T-cell (primary cell): ENCODE measurements around the gene PLEKHM3. TPM values are rescaled to one million over a fixed set of nuclear protein-coding genes. Genes with fewer than 3 reads are reported as not detected.

Source experiments
- ATAC-seq, 4 experiments: fragments of 200-7000 bp in 3 of 4; fragments of 150-1000 bp in 1 of 4; cut with Tn5 transposase; replicated peaks in 1 of 4; 1 replicate in 3 of 4; 2 replicates in 1 of 4; pipeline ENCODE4 v1.10.0; 2021; ENCODE audit warnings: moderate library complexity in 3 of 4, mild to moderate bottlenecking in 2 of 4, moderate number of reproducible peaks in 1 of 4
- CTCF ChIA-PET, 2 donors: fragments of 300-600 bp; sonication (Branson Sonifier 250); formaldehyde crosslinking; loops; one replicate each; lab custom pipeline; 2022; ENCODE audit warnings: antibody characterized with exemption in 2 of 2; lab: Charles Lee
- POLR2A ChIA-PET, 2 donors: fragments of 300-600 bp; sonication (Branson Sonifier 250); formaldehyde crosslinking; loops; one replicate each; lab custom pipeline; 2022; ENCODE audit warnings: antibody characterized with exemption in 2 of 2; lab: Charles Lee
- DNase-seq, 35 experiments: peaks; one replicate each; pipeline versions ENCODE4 v3.0.0 to v3.0.0-alpha.2; 2013 to 2023
- H3K27ac ChIP-seq: one replicate; pipeline ENCODE4 v1.5.1; 2013; ENCODE audit warnings: low read length
- H3K27me3 ChIP-seq, 2 experiments: replicated peaks in 1 of 2; 1 replicate in 1 of 2; 2 replicates in 1 of 2; pipeline versions ENCODE4 v1.6.1 to v1.7.0; 2013; ENCODE audit warnings: low read length in 1 of 2, mixed read lengths in 1 of 2; ENCODE audit not compliant: control insufficient read depth in 2 of 2, insufficient read depth in 2 of 2; ENCODE audit errors: extremely low read depth in 1 of 2
- H3K36me3 ChIP-seq, 2 donors: 1 replicate in 1 of 2; 2 replicates in 1 of 2; pipeline versions ENCODE4 v1.6.1 to v1.7.0; 2013; ENCODE audit warnings: low read length in 1 of 2; ENCODE audit not compliant: control insufficient read depth in 2 of 2, insufficient read depth in 1 of 2; ENCODE audit errors: extremely low read depth in 1 of 2
- H3K4me1 ChIP-seq, 2 experiments: 1 replicate in 1 of 2; 2 replicates in 1 of 2; pipeline versions ENCODE4 v1.6.1 to v1.7.0; 2013; ENCODE audit warnings: low read length in 2 of 2, mixed read lengths in 1 of 2; ENCODE audit not compliant: insufficient read depth in 2 of 2, control insufficient read depth in 1 of 2; ENCODE audit errors: extremely low read depth in 1 of 2
- H3K4me3 ChIP-seq, 2 donors: 1 replicate in 1 of 2; 2 replicates in 1 of 2; pipeline versions ENCODE4 v1.5.1 to v1.7.0; 2013; ENCODE audit warnings: mild to moderate bottlenecking in 2 of 2, low read length in 1 of 2, moderate library complexity in 1 of 2; ENCODE audit not compliant: control insufficient read depth in 1 of 2; ENCODE audit errors: extremely low read depth in 1 of 2
- H3K9me3 ChIP-seq: 2 replicates; pipeline ENCODE4 v1.7.0; 2013
- H3K27ac Mint-ChIP-seq, 2 donors: one replicate each; pipeline ENCODE4 v1.8.0; 2020 to 2021; ENCODE audit warnings: mild to moderate bottlenecking in 2 of 2, mixed read lengths in 2 of 2
- H3K27me3 Mint-ChIP-seq, 2 donors: one replicate each; pipeline ENCODE4 v1.8.0; 2021 to 2022; ENCODE audit warnings: mixed read lengths in 2 of 2
- H3K36me3 Mint-ChIP-seq: one replicate; pipeline ENCODE4 v1.8.0; 2021; ENCODE audit warnings: mixed read lengths
- H3K4me1 Mint-ChIP-seq, 3 donors: one replicate each; pipeline ENCODE4 v1.8.0; 2020 to 2022; ENCODE audit warnings: mixed read lengths in 3 of 3, mild to moderate bottlenecking in 1 of 3
- H3K4me3 Mint-ChIP-seq, 3 donors: one replicate each; pipeline ENCODE4 v1.8.0; 2020 to 2022; ENCODE audit warnings: mild to moderate bottlenecking in 3 of 3, mixed read lengths in 3 of 3, moderate library complexity in 3 of 3
- H3K9me3 Mint-ChIP-seq, 3 donors: one replicate each; pipeline ENCODE4 v1.8.0; 2020 to 2022; ENCODE audit warnings: mixed read lengths in 3 of 3
- WGBS: methylation state at CpG from one replicate; pipeline ENCODE4 v1.1.5; 2013; ENCODE audit warnings: missing lambda C conversion rate; ENCODE audit not compliant: insufficient coverage; 5-methylcytosine and 5-hydroxymethylcytosine counted together
- total RNA-seq, 35 experiments: library from RNA in 6 of 35; stranded (reverse) in 6 of 35; fragments of 120-200 nt in 1 of 35; gene quantifications; one replicate each; pipeline versions ENCODE4 v1.2.1 to v1.2.4 and lab custom pipeline; 2013 to 2026

PLEKHM3 gene
- total RNA-seq (10 to 100 TPM; 12.3 to 18.1 (median 13.9) TPM), total RNA-seq (lab: John Stamatoyannopoulos, UW) (4.1 to 31.0 (median 22.3) reads per million in 29 experiments)
- 18.8 TPM for total RNA-seq (2013)

GRCh38 chr2:208025037-208025813 is at the start of gene PLEKHM3:
Gene PLEKHM3, minus strand, starts transcription at chr2:208025527. Its CDS starts 23,888 bp downstream, at chr2:208001639.
- under 1% methylated on average over 26 of the region's 38 CpGs for WGBS
- H3K36me3 Mint-ChIP-seq, result peaks cover 6% of the 10 kb centered on the region
- peaks cover 28 to 47% (median 31%) of the 10 kb centered on the region in 3 donors for H3K4me1 Mint-ChIP-seq
- ChIA-PET POLR2A (no interaction called here), CTCF (interaction anchor here in 1 of 2 donors (0.6 to 1.8 kb wide), 5 partner anchors 15 to 406 kb away, joined by 3 to 6 read pairs (median 4); partner anchors contain the start of gene METTL21A)
- peak within 1 kb of the TSS; percentile 92 to 93 (median 93) for H3K4me3 Mint-ChIP-seq
- peak; percentile 76 to 89 (median 81) for ATAC-seq
- H3K4me3 ChIP-seq, result peak within 1 kb of the TSS; percentile 70 to 91
- peaks cover 0 to 4% of the 10 kb centered on the region in 2 donors for H3K36me3 ChIP-seq
- H3K4me1 ChIP-seq, result peaks cover 2 to 11% of the 10 kb centered on the region in 2 experiments
- no peaks in the 10 kb centered on the region for H3K27me3 Mint-ChIP-seq
- H3K9me3 ChIP-seq, result no peaks in the 10 kb centered on the region
- no peaks in the 10 kb centered on the region for H3K27me3 ChIP-seq
- peak; percentile 29 to 80 (median 56) for DNase-seq
- no peaks in the 10 kb centered on the region for H3K9me3 Mint-ChIP-seq
- H3K27ac ChIP-seq, result peak within 1 kb of the TSS; percentile 76
- peak within 1 kb of the TSS; percentile 74 to 98 for H3K27ac Mint-ChIP-seq

DNA sequence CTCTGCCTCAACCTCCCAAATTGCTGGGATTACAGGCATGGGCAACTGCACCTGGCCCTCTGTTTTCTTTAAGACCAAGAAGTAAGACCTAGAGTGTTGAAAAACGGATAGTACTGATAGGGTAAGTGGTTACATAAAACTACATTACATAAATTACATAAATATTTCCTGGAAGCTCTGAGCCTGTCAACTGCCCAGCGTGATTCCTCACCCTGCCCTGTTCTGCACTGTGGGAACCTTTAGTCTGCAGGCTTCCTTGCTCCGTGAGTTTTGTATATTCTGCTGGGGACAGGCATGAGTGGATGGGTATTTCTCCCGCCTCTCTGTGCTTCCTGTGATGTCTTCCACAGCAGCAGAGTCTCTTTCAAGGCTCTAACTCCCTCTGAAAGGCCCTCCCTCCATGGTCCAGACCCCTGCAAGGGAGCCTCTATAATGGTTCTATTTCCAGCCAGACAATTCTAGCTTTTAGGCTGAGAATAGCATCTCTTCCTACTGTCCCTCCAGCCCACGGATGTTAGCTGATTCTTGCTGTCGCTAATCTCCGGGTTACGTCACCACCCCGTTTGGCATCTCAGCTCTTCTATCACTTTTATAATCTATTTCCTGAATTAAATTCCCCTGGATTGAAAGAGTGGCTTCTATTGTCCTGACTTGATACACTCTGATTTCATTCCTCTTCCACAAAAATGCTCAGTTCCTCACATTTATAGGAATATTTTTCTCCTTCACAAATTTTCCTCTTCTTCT is 49.5 kb upstream of the PLEKHM3 start:
- H3K4me1 Mint-ChIP-seq, result no peaks in the 10 kb centered on the region
- no peak for ATAC-seq
- no peak for DNase-seq
- Histone ChIP-seq H3K36me3 (no peaks in the 10 kb centered on the region), H3K4me1 (no peaks in the 10 kb centered on the region), H3K9me3 (no peaks in the 10 kb centered on the region), H3K27me3 (peaks cover 0 to 8% of the 10 kb centered on the region in 2 experiments), H3K4me3 (no peak overlapping the region), H3K27ac (no peak overlapping the region)
- no peak overlapping the region for H3K27ac Mint-ChIP-seq
- 87% methylated on average over 4 of the region's 9 CpGs for WGBS
- ChIA-PET CTCF (interaction anchor here in 1 of 2 donors (0.5 to 1.4 kb wide), 4 partner anchors 10 to 328 kb away, joined by 3 to 6 read pairs (median 4); no protein-coding TSS in a partner anchor), POLR2A (no interaction called here)
- peaks cover 12 to 29% of the 10 kb centered on the region in 2 donors for H3K27me3 Mint-ChIP-seq
- H3K4me3 Mint-ChIP-seq, result no peak overlapping the region
- no peaks in the 10 kb centered on the region for H3K36me3 Mint-ChIP-seq
- H3K9me3 Mint-ChIP-seq, result no peaks in the 10 kb centered on the region

- H3K27me3 ChIP-seq, result no peaks in the 10 kb centered on the region
- Mint-ChIP-seq H3K4me1 (no peaks in the 10 kb centered on the region), H3K9me3 (no peaks in the 10 kb centered on the region), H3K27ac (no peak overlapping the region), H3K4me3 (no peak overlapping the region), H3K36me3 (no peaks in the 10 kb centered on the region), H3K27me3 (peaks cover 4 to 12% of the 10 kb centered on the region in 2 donors)
- H3K4me1 ChIP-seq, result no peaks in the 10 kb centered on the region
- WGBS, result no CpG with 5 or more reads among the region's 9 CpGs
- CTCF ChIA-PET, result interaction anchor here (0.5 to 2.1 kb wide), 5 partner anchors 46 to 1823 kb away, joined by 3 to 6 read pairs (median 4); no protein-coding TSS in a partner anchor
- no peak overlapping the region for H3K4me3 ChIP-seq
- H3K36me3 ChIP-seq, result no peaks in the 10 kb centered on the region
- no peak overlapping the region for H3K27ac ChIP-seq
- DNase-seq (peak in 33 of 35 experiments; percentile 2 to 72 (median 34)), ATAC-seq (peak; percentile 43 to 72 (median 62))
- POLR2A ChIA-PET, result no interaction called here
- no peaks in the 10 kb centered on the region for H3K9me3 ChIP-seq
Measured at GRCh38 chr2:208072250-208072892, 47.0 kb upstream of the PLEKHM3 start.

DNA sequence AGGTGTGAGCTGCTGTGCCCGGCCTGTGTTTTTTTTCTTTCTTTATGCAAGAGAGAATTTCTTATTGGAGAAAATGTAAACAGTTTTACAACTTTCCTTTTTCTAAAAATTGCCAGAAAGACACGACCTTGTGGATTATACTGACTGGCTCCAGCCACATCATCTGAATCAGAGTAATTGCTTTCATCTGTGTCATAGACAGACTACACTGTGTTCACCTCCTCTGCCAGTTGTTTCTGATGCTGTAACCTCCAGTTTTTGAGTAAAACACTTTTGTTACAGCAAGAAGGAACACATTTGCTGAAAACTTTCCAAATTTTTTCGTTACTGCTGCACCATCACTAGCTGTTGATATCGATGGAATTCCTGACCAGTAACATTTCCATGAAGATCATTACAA is 43.9 kb upstream of the PLEKHM3 start:
- H3K36me3 ChIP-seq, result no peaks in the 10 kb centered on the region

DNA sequence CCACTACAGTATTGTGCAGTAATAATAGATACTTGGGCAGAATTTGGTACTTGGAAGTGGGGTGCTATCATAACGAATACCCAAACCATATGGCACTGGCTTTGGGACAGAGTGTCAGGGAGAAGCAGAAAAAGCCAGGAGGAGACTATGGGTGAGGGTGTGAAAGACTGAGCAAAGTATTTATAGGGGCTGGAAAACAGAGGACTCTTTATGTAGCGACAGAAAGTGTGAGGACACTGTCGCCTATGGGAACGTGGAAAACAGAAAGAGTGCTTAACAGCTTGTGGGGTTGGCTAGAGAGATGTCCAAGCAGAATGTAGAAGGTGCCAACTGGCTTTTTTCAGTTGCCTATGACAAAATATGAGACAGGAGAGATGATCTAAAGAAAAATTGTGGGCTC is 40.7 kb upstream of the PLEKHM3 start:
- Mint-ChIP-seq H3K27me3 (peaks cover 5 to 7% of the 10 kb centered on the region in 2 donors), H3K9me3 (no peaks in the 10 kb centered on the region), H3K27ac (no peak overlapping the region), H3K36me3 (no peaks in the 10 kb centered on the region), H3K4me3 (no peak overlapping the region), H3K4me1 (no peaks in the 10 kb centered on the region)
- ATAC-seq (no peak), DNase-seq (no peak)
- Histone ChIP-seq H3K4me3 (no peak overlapping the region), H3K4me1 (no peaks in the 10 kb centered on the region), H3K9me3 (no peaks in the 10 kb centered on the region), H3K36me3 (no peaks in the 10 kb centered on the region), H3K27ac (no peak overlapping the region), H3K27me3 (no peaks in the 10 kb centered on the region)
- 94% methylated on average over 4 of the region's 4 CpGs for WGBS
- POLR2A ChIA-PET, result no interaction called here
- CTCF ChIA-PET, result no interaction called here

More for the DNA sequence above, 43.9 kb upstream of the PLEKHM3 start:
- Mint-ChIP-seq H3K4me3 (no peak overlapping the region), H3K27ac (no peak overlapping the region), H3K27me3 (peaks cover 0 to 5% of the 10 kb centered on the region in 2 donors), H3K36me3 (no peaks in the 10 kb centered on the region), H3K4me1 (no peaks in the 10 kb centered on the region), H3K9me3 (no peaks in the 10 kb centered on the region)
- CTCF ChIA-PET, result interaction anchor here (0.7 to 1.1 kb wide), 3 partner anchors 20 to 447 kb away, joined by 4 to 6 read pairs (median 4); no protein-coding TSS in a partner anchor
- Histone ChIP-seq H3K27me3 (no peaks in the 10 kb centered on the region), H3K4me1 (no peaks in the 10 kb centered on the region), H3K27ac (no peak overlapping the region), H3K9me3 (no peaks in the 10 kb centered on the region), H3K4me3 (no peak overlapping the region)
- 100% methylated on average over 1 of the region's 4 CpGs for WGBS
- DNase-seq, result no peak
- no peak for ATAC-seq
- POLR2A ChIA-PET, result no interaction called here

GRCh38 chr2:208065476-208065875 is 40.1 kb upstream of the PLEKHM3 start:
- no peaks in the 10 kb centered on the region for H3K36me3 Mint-ChIP-seq
- 90% methylated on average over 4 of the region's 5 CpGs for WGBS
- Histone ChIP-seq H3K4me3 (no peak overlapping the region), H3K27ac (no peak overlapping the region), H3K36me3 (no peaks in the 10 kb centered on the region), H3K27me3 (no peaks in the 10 kb centered on the region), H3K9me3 (no peaks in the 10 kb centered on the region), H3K4me1 (no peaks in the 10 kb centered on the region)
- ChIA-PET POLR2A (interaction anchor here in 1 of 2 donors (0.7 kb wide), 1 partner anchor 235 kb away, joined by 3 read pairs; no protein-coding TSS in a partner anchor), CTCF (no interaction called here)
- ATAC-seq (no peak), DNase-seq (no peak)
- H3K27ac Mint-ChIP-seq, result no peak overlapping the region
- H3K4me1 Mint-ChIP-seq, result no peaks in the 10 kb centered on the region
- peaks cover 6 to 9% of the 10 kb centered on the region in 2 donors for H3K27me3 Mint-ChIP-seq
- H3K4me3 Mint-ChIP-seq, result no peak overlapping the region
- H3K9me3 Mint-ChIP-seq, result no peaks in the 10 kb centered on the region
